Large intestine (tissue), 3 donors: Measurements from ENCODE around the gene MYH9. TPM values are rescaled to one million over a fixed set of nuclear protein-coding genes. Genes with fewer than 3 reads are reported as not detected.

Source experiments
- DNase-seq, 2 donors: peaks; one replicate each; pipeline versions ENCODE4 v3.0.0 to v3.0.0-alpha.2; 2013
- H3K27ac ChIP-seq: one replicate; pipeline ENCODE4 v1.5.1; 2013; ENCODE audit warnings: low read length
- H3K27me3 ChIP-seq: 2 replicates; pipeline ENCODE4 v1.6.1; 2013; ENCODE audit warnings: low read length; ENCODE audit not compliant: control insufficient read depth, insufficient read depth
- H3K36me3 ChIP-seq: 2 replicates; pipeline ENCODE4 v1.6.1; 2013; ENCODE audit warnings: low read length; ENCODE audit not compliant: control insufficient read depth, insufficient read depth
- H3K4me1 ChIP-seq: one replicate; pipeline ENCODE4 v1.6.1; 2013; ENCODE audit warnings: low read length; ENCODE audit not compliant: control insufficient read depth, insufficient read depth
- H3K4me3 ChIP-seq: one replicate; pipeline ENCODE4 v1.5.1; 2013; ENCODE audit warnings: low read length
- H3K9me3 ChIP-seq: one replicate; pipeline ENCODE4 v1.6.1; 2013; ENCODE audit warnings: mild to moderate bottlenecking, low read depth, low read length, moderate library complexity; ENCODE audit not compliant: control insufficient read depth
- WGBS: methylation state at CpG from one replicate; pipeline ENCODE4 v1.1.5; 2013; ENCODE audit warnings: low lambda C conversion rate; ENCODE audit not compliant: insufficient coverage; 5-methylcytosine and 5-hydroxymethylcytosine counted together
- polyA plus RNA-seq: library from polyadenylated mRNA; unstranded; fragments of 120-200 nt; gene quantifications from one replicate; pipeline ENCODE4 v1.2.1, GENCODE V29; 2013

Gene MYH9
- polyA plus RNA-seq, 1 donor: 191 TPM

- no peak overlapping the region for H3K4me3 ChIP-seq
- peaks cover 45% of the 10 kb centered on the region for H3K36me3 ChIP-seq
- H3K27me3 ChIP-seq: no peaks in the 10 kb centered on the region
- H3K4me1 ChIP-seq: peaks cover 10% of the 10 kb centered on the region
- DNase-seq: no peak
- H3K27ac ChIP-seq: no peak overlapping the region
- H3K9me3 ChIP-seq: no peaks in the 10 kb centered on the region
- no CpG with 5 or more reads among the region's 2 CpGs for WGBS
Measured at GRCh38 chr22:36234213-36234612, 153.6 kb downstream of the MYH9 start.

GRCh38 chr22:36233796-36234195 is 154.0 kb downstream of the MYH9 start:
- peaks cover 48% of the 10 kb centered on the region for H3K36me3 ChIP-seq

GRCh38 chr22:36232715-36233401 is 154.9 kb downstream of the MYH9 start:
- no peak overlapping the region for H3K4me3 ChIP-seq
- no peaks in the 10 kb centered on the region for H3K9me3 ChIP-seq
- peaks cover 54% of the 10 kb centered on the region for H3K36me3 ChIP-seq
- H3K27ac ChIP-seq: no peak overlapping the region
- peaks cover 7% of the 10 kb centered on the region for H3K4me1 ChIP-seq
- WGBS: no CpG with 5 or more reads among the region's 13 CpGs
- DNase-seq: no peak
- no peaks in the 10 kb centered on the region for H3K27me3 ChIP-seq

More at GRCh38 chr22:36233796-36234195, 154.0 kb downstream of the MYH9 start:
- no peaks in the 10 kb centered on the region for H3K9me3 ChIP-seq
- no peak overlapping the region for H3K27ac ChIP-seq
- DNase-seq: no peak
- 100% methylated on average over 1 of the region's 7 CpGs for WGBS
- H3K27me3 ChIP-seq: no peaks in the 10 kb centered on the region
- no peak overlapping the region for H3K4me3 ChIP-seq
- peaks cover 10% of the 10 kb centered on the region for H3K4me1 ChIP-seq

Other genes starting within 250 kb of the MYH9 start
- gene APOL3, start 227.2 kb downstream of the MYH9 start, polyA plus RNA-seq: 13.1 TPM
- 7.8 TPM for gene APOL4, start 186.2 kb downstream of the MYH9 start, polyA plus RNA-seq
- 42.5 TPM for gene APOL2, start 148.4 kb downstream of the MYH9 start, polyA plus RNA-seq
- gene APOL1, start 134.8 kb downstream of the MYH9 start, polyA plus RNA-seq: 20.3 TPM
- gene TXN2, start 93.7 kb upstream of the MYH9 start, polyA plus RNA-seq: 85.9 TPM
- 13.9 TPM for gene FOXRED2, start 119.1 kb upstream of the MYH9 start, polyA plus RNA-seq
- 215 TPM for gene EIF3D, start 141.2 kb upstream of the MYH9 start, polyA plus RNA-seq